ENCODE results near the gene APBA2. TPM values are rescaled to one million over a fixed set of nuclear protein-coding genes. Genes with fewer than 3 reads are reported as not detected.

The APBA2 gene
- total RNA-seq, 1 donor from 2014 or later, result 30.0 TPM

GRCh38 chr15:28915041-28915810 lies 29.5 kb downstream of the APBA2 start:
- no peak for DNase-seq (ENCODE audit: low read depth)
- TF ChIP-seq CTCF (conservative IDR thresholded peaks at IDR 0.05; ENCODE audit: low read depth, low read length), result no peak
- H3K4me3 ChIP-seq (ENCODE audit: low read depth, low read length), result no peak overlapping the region

GRCh38 chr15:28915935-28916334 lies 30.2 kb downstream of the APBA2 start:
- no peak overlapping the region for H3K4me3 ChIP-seq (ENCODE audit: low read depth, low read length)
- no peak for DNase-seq (ENCODE audit: low read depth)
- no peak for TF ChIP-seq CTCF (conservative IDR thresholded peaks at IDR 0.05; ENCODE audit: low read depth, low read length)

- H3K4me3 ChIP-seq (ENCODE audit: low read depth, low read length), result no peak overlapping the region
- DNase-seq (ENCODE audit: low read depth), result no peak
- no peak for TF ChIP-seq CTCF (conservative IDR thresholded peaks at IDR 0.05; ENCODE audit: low read depth, low read length)
Measured at GRCh38 chr15:28917791-28918140, 32.0 kb downstream of the APBA2 start.

GRCh38 chr15:28918141-28918983 lies 32.6 kb downstream of the APBA2 start:
- DNase-seq (ENCODE audit: low read depth), result no peak
- TF ChIP-seq CTCF (conservative IDR thresholded peaks at IDR 0.05; ENCODE audit: low read depth, low read length), result peak; percentile 23
- no peak overlapping the region for H3K4me3 ChIP-seq (ENCODE audit: low read depth, low read length)

GRCh38 chr15:28919201-28919635 lies 33.4 kb downstream of the APBA2 start:
- no peak for DNase-seq (ENCODE audit: low read depth)

More at GRCh38 chr15:28919201-28919635, 33.4 kb downstream of the APBA2 start:
- no peak for TF ChIP-seq CTCF (conservative IDR thresholded peaks at IDR 0.05; ENCODE audit: low read depth, low read length)
- peak overlapping the region; percentile 11 for H3K4me3 ChIP-seq (ENCODE audit: low read depth, low read length)
